H1 (cell line): ENCODE measurements around the gene TMEM72.

ENCODE experiments used
- CHD1 ChIP-seq: IDR thresholded peaks from 2 replicates; pipeline ENCODE4 v1.6.1; 2012; ENCODE audit warnings: low read depth, low read length, improper control_type of control experiment
- POLR2A ChIP-seq, 2 experiments: IDR thresholded peaks; 1 replicate in 1 of 2; 2 replicates in 1 of 2; pipeline ENCODE4 v1.6.1; 2011; ENCODE audit warnings: low read depth in 2 of 2, low read length in 2 of 2, mild to moderate bottlenecking in 2 of 2; ENCODE audit errors: control extremely low read depth in 1 of 2
- POLR2AphosphoS5 ChIP-seq: IDR thresholded peaks from 2 replicates; pipeline ENCODE4 v1.6.1; 2011; ENCODE audit warnings: low read depth, low read length
- SP1 ChIP-seq: IDR thresholded peaks from 2 replicates; pipeline ENCODE4 v1.6.1; 2011; ENCODE audit warnings: low read depth, low read length
- SP4 ChIP-seq: IDR thresholded peaks from 2 replicates; pipeline ENCODE4 v1.6.1; 2012; ENCODE audit warnings: low read length, inconsistent platforms
- TF ChIP-seq, protein P1 (sequence below), 3 experiments: IDR thresholded peaks; 1 replicate in 2 of 3; 2 replicates in 1 of 3; pipeline versions ENCODE4 v1.5.1 to v1.6.1; 2011; ENCODE audit warnings: low read length in 3 of 3, mild to moderate bottlenecking in 3 of 3, inconsistent platforms in 2 of 3, low read depth in 1 of 3, moderate library complexity in 1 of 3; ENCODE audit not compliant: insufficient read depth in 1 of 3; ENCODE audit errors: control extremely low read depth in 1 of 3

GRCh38 chr10:44963772-44964633 is 52.9 kb downstream of the TMEM72 start:
- TF ChIP-seq POLR2AphosphoS5 (no peak), POLR2A (IDR thresholded peaks at IDR 0.05; ENCODE audit: control extremely low read depth in 1 of 2, low read depth in 2 of 2, low read length in 2 of 2) (no peak), SP4 (no peak), CHD1 (no peak), SP1 (no peak)
- TF ChIP-seq, protein P1, sequence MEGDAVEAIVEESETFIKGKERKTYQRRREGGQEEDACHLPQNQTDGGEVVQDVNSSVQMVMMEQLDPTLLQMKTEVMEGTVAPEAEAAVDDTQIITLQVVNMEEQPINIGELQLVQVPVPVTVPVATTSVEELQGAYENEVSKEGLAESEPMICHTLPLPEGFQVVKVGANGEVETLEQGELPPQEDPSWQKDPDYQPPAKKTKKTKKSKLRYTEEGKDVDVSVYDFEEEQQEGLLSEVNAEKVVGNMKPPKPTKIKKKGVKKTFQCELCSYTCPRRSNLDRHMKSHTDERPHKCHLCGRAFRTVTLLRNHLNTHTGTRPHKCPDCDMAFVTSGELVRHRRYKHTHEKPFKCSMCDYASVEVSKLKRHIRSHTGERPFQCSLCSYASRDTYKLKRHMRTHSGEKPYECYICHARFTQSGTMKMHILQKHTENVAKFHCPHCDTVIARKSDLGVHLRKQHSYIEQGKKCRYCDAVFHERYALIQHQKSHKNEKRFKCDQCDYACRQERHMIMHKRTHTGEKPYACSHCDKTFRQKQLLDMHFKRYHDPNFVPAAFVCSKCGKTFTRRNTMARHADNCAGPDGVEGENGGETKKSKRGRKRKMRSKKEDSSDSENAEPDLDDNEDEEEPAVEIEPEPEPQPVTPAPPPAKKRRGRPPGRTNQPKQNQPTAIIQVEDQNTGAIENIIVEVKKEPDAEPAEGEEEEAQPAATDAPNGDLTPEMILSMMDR (IDR thresholded peaks at IDR 0.05; ENCODE audit: control extremely low read depth in 1 of 3, insufficient read depth in 1 of 3, low read depth in 1 of 3, low read length in 3 of 3) = no peak
